Measurements from ENCODE around the gene SPIRE1. TPM values are rescaled to one million over a fixed set of nuclear protein-coding genes. Genes with fewer than 3 reads are reported as not detected.
"Not testable (repeated sequence)": the region's sequence is repeated elsewhere in the genome, so short reads cannot be mapped to it uniquely, and the experiment has no call there.

Gene SPIRE1
- total RNA-seq, 1 experiment from 2014 or later = 16.6 TPM

DNA sequence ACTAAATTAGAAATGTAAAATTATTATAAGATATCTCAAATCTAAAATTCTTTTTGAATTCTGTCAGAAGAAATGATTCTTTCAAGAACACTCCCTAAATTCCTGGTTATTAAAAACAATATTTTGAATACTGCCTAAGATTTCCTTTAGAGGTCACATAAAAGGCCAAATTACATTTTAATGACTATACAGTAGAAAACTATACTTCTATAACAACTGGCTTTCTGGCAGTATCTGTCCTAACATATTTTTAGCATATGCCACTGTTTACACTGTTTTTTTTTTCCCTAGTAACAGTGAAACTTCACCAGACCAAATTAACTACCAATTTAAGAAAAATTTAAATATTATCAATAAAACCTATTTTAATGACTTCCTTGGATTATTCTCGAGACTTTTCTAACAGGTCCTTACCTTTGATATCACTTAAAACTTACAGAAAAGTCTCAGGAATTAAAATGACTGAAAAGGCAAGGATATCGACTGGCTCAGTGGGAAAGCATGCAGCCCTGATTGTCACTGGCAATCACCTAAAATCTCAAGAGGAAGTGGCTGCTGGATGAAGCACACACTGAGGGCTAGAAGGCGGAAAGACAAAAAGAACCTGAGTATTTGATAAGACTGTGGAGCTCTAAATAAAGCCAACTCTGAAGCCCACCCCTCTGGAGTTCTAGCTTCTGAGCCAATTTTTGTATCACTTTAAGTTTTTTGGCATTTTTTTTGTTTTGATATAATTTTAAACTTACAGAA, 59.6 kb downstream of the SPIRE1 start:
- DNase-seq (ENCODE audit: low read depth) = peak; percentile 55

DNA sequence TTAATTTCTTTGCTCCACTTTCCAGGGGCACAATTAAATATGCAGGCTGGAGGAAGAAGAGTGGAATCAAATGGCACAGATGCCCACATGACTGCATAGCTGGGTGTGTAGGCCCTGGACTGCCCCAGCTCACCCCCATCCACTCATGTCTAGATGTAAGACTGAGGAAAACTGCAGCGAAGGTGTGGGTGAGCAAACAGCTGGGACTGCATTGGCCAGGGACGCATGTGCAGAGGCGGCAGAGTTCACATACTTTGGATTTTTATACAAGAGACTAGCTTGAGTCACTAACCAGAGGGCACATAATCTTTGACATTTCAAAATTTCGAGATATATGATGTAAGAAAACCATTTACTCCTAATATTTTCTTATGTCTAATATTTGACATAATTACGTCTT, 60.1 kb downstream of the SPIRE1 start:
- peak; percentile 76 for DNase-seq (ENCODE audit: low read depth)

DNA sequence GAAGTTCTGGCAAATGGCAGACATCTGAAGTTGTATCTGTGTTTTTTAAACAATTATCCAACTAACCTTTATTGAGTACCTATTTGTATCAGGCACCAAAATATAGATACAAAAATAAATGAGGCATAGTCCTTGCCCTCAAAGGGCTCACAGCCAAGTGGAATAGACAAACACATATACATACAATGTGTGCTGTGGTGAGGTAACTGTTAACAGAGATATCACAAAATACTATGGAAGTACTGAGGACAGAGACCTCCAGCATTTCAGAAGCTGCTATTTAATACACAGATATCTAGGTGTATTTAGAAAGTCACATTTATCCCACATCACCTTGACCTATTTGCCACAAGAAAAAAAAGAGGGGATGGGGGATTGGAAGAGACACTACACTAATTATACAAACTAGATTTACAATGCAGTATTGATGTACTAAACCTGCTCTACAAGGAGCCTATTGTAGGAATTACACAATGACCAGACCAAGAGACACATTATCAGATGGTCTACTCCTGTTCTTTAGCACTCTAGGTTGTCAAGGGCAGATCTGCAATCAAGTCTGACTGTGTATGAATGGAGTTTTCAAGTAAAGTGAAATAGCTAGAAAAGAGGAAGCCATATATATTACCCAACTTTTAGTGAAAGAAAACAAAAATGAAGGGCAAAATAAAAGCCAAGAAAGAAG, 62.2 kb downstream of the SPIRE1 start:
- DNase-seq (ENCODE audit: low read depth) = no peak

DNA sequence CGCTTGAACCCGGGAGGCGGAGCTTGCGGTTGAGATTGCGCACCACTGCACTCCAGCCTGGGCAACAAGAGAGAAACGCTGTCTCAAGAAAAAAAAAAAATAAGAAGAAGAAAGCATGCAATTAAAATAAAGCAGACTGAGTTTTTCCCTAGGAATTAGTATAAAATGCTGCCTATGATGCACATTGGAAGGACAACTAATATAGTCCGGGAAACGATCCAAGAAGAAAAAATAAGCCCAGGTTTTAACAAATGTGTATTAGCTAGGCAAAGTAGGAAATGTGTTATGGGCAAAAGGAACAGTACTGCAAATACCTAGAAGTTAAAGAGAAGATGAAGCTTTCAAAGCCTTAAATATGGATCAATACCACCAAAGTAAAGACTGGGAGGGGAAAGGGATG, 64.0 kb downstream of the SPIRE1 start:
- no peak for DNase-seq (ENCODE audit: low read depth)

DNA sequence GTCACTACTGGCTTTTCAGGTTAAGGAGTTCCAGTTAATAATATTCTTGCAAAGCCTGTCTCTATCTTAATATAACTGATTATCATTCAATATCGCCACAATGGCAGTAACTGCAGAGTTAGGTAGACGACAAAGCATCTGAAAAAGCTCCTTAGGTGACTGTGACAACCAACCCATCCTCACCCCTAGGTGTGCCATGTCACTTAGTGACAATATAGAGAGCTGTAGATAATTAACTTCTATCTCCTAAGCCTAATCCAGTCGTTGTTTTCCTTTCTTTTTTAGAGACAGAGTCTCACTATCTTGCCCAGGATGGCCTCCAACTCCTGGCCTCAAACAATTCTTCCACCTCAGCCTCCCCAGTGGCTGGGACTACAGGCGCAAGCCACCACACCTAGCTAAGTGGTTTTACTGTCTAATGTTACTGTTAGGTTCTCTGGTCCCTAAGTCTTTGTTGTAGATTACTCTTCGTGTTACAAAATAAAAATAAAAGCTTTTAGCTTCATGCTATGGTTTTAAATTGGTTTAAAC, 65.2 kb downstream of the SPIRE1 start:
- no peak for DNase-seq (ENCODE audit: low read depth)

DNA sequence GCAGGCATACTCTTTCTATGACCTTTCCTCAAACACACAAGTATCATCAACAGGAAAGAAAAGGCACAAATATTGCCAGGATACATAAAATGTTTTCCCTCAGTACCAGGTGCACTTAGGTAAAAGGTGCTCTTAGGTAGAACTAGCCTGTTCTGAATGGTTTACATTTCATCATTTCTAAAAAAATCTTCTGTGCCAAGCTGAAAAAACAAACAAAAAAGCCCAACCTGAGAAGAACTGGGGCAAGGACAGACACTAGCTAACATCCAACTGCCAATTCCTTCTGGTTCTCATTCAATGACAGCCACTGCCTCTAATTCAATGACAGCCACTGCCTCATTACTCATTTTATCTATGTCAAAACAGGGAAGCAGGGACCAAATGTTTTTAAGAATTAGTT, 68.5 kb downstream of the SPIRE1 start:
- no peak for DNase-seq (ENCODE audit: low read depth)

DNA sequence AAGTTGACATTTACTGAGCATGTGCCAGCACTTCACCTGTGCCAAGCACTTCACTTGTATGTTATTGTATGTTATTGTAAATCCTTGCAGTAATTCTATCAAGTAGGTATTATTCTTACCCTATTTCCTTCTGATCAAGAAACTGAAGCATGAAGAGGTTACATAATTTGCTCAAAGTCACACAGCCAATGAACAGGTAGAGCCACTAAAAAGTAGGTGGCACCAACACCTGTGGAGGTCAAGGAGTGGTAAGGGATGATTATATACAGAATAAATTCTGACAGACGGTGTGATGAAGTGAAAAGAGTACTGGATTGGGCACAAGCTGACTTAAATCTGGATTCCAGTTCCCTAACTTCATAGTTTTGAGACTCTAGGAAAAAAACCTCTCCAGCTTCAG, 71.0 kb downstream of the SPIRE1 start:
- no peak for DNase-seq (ENCODE audit: low read depth)

DNA sequence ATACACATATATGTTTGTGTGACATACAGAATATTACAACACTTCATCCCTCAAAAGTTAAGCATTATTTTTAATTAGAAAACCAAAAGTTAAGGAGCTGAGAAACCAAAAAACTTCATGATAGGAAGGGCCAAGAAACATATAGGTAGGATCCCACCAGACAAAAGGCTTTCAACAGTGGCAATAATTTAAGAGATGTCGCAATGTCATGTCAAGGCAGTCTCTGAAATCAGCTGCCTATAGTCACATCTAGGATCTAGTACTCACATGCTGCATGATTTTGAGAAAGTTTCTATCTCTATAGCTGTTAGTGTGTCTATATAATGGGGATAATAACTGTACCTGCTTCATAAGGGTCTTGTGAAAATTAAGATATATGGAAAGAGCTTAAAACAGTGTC, 72.7 kb downstream of the SPIRE1 start:
- no peak for DNase-seq (ENCODE audit: low read depth)

DNA sequence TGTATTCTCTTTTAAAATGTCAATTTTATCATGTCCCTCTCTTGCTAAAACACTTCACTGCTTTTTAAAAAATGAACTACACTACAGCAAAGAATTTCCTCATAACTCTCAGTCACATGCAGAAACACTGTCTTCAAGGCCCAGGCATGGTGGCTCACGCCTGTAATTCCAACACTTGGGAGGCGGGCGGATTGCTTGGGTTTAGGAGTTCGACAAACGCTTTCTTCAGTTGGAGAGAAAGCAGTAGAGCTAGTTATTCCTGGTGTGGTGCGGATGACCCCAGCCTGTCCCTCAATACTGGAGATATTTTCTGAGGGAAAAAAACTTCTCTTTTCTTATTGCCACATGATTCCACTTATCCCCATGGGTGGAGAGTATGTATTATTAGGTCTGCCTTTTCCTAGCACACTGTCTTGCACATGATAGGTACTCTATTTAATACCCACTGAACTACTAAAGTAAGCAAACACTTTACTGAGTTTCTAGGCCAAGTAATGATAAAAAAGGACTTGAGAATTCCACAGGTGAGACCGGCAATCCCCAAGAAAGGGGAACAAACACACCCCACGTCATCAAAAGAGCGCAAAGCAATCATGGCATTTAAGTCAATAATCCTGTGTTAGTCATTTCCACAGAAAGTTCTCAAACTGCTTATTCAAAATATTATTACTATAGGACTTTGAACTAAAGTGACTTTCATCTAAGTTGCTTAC, 77.1 kb downstream of the SPIRE1 start:
- DNase-seq (ENCODE audit: low read depth) = no peak

DNA sequence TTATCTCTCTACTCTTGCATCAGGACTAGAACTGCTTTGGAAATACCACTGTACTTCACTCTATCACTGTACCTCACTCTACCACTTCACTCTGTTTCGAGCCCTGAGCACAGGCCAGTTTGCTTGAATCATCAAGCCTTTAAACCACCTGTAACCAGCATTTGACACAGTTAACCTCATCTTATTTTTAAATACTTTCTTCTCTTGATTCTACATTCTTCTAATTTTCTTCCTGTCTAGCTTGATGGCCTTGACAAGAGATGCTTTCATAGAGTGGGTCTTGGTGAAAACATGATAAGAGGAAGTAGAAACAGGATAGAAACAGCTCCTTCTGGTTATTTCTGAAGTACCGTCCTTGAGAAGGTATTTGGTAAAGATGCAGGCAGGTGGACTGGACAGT, 78.1 kb downstream of the SPIRE1 start:
- no peak for DNase-seq (ENCODE audit: low read depth)

DNA sequence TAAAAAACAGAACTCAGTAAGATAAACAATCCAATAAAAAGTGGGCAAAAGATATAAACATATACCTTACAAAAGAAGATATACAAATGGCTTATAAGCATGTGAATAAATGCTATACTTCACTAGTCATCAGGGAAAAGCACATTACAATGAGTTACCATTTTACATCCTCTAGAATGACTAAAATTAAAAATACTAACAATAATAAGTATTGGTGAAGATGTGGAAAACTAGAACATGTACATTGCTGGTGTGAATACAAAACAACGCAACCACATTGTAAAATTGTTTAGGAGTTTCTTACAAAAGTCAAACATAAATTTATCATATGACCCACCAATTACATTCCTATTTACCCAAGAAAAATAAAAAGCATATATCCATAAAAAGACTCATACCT, 80.1 kb downstream of the SPIRE1 start:
- DNase-seq (ENCODE audit: low read depth) = no peak

DNA sequence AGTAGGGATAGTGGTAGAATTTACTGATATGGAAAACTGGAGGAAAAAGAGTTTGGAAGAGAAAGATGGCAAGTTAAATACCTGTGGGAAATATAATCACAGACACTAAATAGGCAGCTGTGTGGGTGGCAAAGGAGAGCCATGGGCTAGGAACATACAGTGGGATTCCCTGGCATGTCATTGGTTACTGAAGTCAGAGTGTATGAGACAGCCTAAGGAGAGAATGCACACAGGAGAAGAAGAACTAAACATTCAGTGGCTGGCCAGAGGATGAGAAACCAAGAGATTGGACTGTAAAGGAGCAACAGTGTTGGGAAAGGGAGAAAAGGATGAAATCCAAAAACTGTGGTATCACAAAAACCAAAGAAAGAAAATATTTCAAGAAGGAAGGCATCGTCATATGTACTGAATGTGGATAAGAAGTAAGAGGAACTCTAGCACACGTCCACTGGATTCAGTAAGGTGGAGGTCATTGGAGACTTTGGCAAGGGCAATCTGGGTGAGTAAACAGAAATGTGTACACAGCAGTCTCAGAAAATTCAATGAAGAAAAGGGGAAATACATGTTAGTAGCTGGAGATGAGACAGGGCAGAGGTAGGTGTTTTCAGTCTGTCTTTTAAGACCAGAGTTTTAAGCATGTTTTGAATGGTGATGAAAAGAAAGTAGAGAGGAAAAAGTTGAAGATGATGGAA, 83.3 kb downstream of the SPIRE1 start:
- no peak for DNase-seq (ENCODE audit: low read depth)

DNA sequence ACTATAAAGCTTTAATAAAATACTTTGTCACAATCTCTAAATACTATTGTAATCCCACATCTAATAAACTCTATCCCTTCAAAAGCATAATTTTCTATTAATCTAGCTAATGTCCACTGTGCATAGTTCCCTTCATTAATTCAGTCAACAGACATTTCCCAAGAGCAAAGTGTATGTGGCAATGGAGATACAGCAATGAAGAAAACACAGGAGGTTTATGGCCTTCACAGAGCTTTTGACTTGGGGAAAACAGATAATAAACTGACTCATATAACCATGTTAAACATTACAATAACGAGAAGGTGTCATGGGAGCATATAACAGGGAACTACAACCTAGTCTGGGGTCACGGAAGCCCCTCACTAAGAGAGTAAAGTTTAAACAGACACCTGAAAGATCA, 86.3 kb downstream of the SPIRE1 start:
- no peak for DNase-seq (ENCODE audit: low read depth)

DNA sequence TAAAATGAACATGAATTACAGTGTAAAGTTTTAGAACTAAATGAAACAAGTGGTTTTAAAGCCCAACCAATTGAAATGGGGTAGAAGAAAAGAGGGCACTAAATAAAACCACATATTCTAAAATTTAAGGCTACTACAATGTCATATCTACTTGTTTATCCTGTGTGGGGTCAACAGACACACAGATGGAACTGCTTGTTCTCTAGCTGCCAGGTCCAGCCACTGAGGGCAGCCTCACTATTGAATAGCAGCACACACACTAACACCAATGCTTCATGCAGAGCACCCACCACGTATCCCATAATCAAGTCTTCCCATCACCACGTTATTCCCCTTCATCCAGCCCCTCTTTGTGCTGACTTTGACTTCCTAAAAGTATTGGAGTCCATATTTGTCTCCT, 88.1 kb downstream of the SPIRE1 start:
- DNase-seq (ENCODE audit: low read depth) = no peak

DNA sequence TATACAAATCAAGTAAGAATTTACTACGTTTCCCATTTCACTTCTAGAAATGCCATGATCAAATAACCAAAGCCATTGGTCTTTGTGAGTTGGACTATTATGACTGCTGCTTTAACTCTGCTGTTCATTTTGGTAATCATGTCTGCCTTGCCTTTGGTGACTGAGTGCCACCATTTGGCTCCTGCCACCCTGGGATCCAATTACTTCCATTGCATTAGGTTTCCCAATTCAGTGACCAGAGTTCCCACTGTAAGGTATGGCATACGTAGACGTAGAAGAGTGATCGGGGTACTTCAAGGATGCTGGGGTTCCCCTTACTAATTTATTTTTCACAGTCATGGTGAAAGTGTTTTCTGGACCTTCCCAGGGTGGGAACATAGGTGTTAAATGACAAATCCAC, 90.1 kb downstream of the SPIRE1 start:
- no peak for DNase-seq (ENCODE audit: low read depth)

DNA sequence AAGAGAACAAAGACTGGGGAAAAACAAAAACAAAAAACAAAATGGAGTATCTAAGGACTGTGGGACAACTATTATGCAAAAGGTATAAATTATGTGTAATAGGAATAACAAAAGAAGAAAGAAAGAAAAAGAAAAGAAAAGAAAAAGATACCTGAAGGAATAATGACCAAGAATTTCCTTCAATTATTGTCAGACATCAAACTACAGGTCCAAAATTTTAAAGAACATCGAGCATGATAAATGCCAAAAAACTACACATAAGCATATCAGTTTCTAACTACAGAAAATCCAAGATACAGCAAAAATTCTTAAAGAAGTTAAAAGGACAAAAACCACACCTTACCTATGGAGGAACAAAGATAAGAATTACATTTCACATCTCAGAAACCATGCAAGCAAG, 93.0 kb downstream of the SPIRE1 start:
- DNase-seq (ENCODE audit: low read depth) = no peak

DNA sequence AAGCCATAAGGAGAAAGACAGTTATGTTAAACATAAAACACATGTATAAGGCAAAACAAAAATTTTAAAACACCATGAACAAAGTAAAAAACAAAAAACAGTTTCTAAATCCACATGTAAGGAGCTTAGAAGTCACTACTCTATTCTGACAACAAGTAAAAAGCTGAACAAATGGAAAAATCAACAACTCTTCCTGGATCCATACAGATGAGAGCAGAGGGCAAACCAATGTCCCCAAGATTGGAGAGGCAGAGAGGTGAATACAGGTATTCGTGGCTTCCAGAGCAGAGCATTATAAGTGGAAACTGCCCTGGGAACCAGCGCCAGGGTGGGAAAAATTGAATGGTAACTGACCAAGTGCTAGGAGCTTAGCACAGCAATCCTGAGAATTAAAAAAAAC, 93.5 kb downstream of the SPIRE1 start:
- DNase-seq (ENCODE audit: low read depth) = no peak

DNA sequence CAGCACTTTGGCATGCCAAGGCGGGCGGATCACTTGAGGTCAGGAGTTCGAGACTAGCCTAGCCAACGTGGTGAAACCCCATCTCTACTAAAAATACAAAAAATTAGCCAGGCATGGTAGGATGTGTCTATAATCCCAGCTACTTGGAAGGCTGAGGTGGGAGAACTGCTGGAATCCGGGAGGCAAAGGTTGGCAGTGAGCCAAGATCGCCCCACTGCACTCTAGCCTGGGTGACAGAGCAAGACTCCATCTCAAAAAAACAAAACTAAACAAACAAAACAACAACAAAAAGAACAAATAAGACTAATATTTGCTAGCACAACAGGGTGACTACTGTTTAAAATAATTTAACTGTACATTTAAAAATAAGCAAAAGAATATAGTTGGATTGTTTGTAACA, 97.3 kb downstream of the SPIRE1 start:
- not testable (repeated sequence) for DNase-seq (ENCODE audit: low read depth)

DNA sequence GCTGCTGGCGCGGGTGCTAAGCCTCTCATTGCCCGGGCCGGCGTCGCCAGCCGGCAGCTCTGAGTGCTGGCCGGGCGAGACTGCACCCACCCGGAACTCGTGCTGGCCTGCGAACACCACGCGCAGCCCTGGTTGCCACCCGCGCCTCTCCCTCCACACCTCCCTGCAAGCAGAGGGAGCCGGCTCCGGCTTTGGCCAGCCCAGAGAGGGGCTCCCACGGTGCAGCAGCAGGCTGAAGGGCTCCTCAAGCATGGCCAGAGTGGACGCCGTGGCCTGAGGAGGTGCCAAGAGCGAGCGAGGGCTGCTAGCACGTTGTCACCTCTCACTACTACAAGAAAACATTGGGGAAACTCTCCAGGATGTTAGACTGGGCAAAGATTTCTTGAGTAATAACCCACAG, 98.6 kb downstream of the SPIRE1 start:
- DNase-seq (ENCODE audit: low read depth) = no peak

DNA sequence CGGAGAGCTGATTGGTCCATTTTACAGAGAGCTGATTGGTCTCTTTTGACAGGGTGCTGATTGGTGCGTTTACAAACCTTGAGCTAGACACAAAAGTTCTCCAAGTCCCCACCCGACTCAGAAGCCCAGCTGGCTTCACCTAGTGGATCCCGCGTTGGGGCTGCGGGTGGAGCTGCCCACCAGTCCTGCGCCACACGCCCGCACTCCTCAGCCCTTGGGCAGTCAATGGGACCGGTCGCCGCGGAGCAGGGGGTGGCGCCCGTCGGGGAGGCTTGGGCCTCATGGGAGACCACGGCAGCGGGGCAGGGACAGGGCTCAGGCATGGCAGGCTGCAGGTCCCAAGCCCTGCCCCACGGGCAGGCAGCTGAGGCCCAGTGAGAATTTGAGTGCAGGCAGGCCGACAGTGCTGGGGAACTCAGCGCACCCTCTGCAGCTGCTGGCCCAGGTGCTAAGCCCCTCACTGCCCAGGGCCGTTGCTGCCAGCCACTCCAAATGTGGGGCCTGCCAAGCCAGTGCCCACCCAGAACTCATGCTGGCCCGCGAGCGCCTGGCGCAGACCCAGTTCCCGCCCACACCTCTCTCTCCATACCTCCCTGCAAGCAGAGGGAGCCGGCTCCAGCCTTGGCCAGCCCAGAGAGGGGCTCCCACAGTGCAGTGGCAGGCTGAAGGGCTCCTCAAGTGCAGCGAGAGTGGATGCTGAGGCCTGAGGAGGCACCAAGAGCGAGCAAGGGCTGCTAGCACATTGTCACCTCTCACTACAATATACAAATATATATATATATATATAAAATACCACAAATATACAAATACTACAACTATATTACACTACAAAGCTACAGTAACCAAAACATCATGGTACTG, 100.7 kb downstream of the SPIRE1 start:
- no peak for DNase-seq (ENCODE audit: low read depth)

DNA sequence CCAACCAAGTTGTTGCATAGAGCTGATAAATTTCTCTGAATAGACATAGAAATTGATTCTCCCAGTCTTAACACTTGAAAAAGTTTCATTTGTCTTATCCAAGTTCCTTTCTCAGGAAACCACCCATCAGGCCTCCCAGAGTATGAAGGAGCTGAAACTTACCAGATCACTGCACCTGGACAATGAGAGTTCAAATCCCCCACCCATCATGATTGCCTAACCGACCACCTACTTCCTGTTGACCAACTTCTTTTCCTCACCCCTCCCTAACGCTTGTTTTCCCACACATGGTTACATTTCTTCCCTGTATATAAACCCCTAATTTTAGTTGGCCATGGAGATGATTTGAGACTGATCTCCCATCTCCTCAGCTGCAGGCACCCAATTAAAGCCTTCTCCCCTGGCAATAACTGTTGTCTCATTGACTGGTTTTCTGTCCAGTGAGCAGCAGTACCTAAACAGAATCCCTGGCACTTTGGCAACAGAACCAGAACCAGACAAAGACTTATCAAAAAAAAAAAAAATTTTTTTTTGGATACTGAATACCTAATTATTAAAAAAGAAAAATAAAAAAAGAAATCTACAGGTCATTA, 103.0 kb downstream of the SPIRE1 start:
- DNase-seq (ENCODE audit: low read depth) = no peak
